Upper lobe of left lung (tissue), 6 donors: ENCODE measurements around the gene SUPT3H. TPM values are rescaled to one million over a fixed set of nuclear protein-coding genes. Genes with fewer than 3 reads are reported as not detected.

ENCODE experiments used
- ATAC-seq, 2 donors: fragments of 200-7000 bp; cut with Tn5 transposase; one replicate each; pipeline ENCODE4 v1.9.1; 2022; ENCODE audit warnings: mild to moderate bottlenecking in 2 of 2, moderate library complexity in 2 of 2; ENCODE audit not compliant: low FRiP score in 2 of 2
- DNase-seq, 2 donors: peaks; one replicate each; pipeline ENCODE4 v3.0.0-alpha.2; 2019 to 2020
- H3K27ac ChIP-seq, 4 donors: fragments of 200-600 bp; sonication (generic); one replicate each; pipeline ENCODE4 v1.5.1; 2016 to 2019
- H3K27me3 ChIP-seq, 4 donors: fragments of 200-600 bp; sonication (generic); one replicate each; pipeline ENCODE4 v1.5.1; 2017 to 2019
- H3K36me3 ChIP-seq, 4 donors: fragments of 200-600 bp; sonication (generic); one replicate each; pipeline ENCODE4 v1.5.1; 2016 to 2019
- H3K4me1 ChIP-seq, 4 donors: fragments of 200-600 bp; sonication (generic); one replicate each; pipeline ENCODE4 v1.5.1; 2018 to 2019
- H3K4me3 ChIP-seq, 4 donors: fragments of 200-600 bp; sonication (generic); one replicate each; pipeline ENCODE4 v1.5.1; 2017 to 2019; ENCODE audit warnings: mild to moderate bottlenecking in 2 of 4, moderate library complexity in 1 of 4
- H3K9me3 ChIP-seq, 4 donors: fragments of 200-600 bp; sonication (generic); one replicate each; pipeline ENCODE4 v1.5.1; 2018 to 2019
- EP300 ChIP-seq, 4 donors: sonication (generic); formaldehyde crosslinking; IDR thresholded peaks; one replicate each; pipeline ENCODE4 v1.5.1; 2017; ENCODE audit warnings: antibody characterized with exemption in 4 of 4, control low read depth in 2 of 4
- POLR2A ChIP-seq, 4 donors: fragments of 450-650 bp; IDR thresholded peaks; one replicate each; pipeline ENCODE4 v1.5.1; 2016 to 2017; ENCODE audit warnings: antibody characterized with exemption in 4 of 4, mild to moderate bottlenecking in 2 of 4
- POLR2AphosphoS5 ChIP-seq, 2 donors: sonication (generic); formaldehyde crosslinking; IDR thresholded peaks; one replicate each; pipeline ENCODE4 v1.5.1; 2017; ENCODE audit warnings: antibody characterized with exemption in 2 of 2
- WGBS, 2 donors: methylation state at CpG; one replicate each; pipeline ENCODE4 v1.1.5; 2017 to 2018; 5-methylcytosine and 5-hydroxymethylcytosine counted together
- total RNA-seq, 6 donors: library from RNA; depleted of rRNA in 4 of 6; stranded (reverse); fragments of >200 nt in 4 of 6; gene quantifications; one replicate each; pipeline versions ENCODE4 v1.1.0 to v1.2.1, GENCODE V29; 2016 to 2021
- TF ChIP-seq, protein P1 (sequence below), 6 experiments: fragments of 450-650 bp in 4 of 6; fragments of 200-600 bp in 2 of 6; sonication (generic) in 2 of 6; IDR thresholded peaks; one replicate each; pipeline ENCODE4 v1.5.1; 2016 to 2019; ENCODE audit warnings: antibody characterized with exemption in 6 of 6
- donor health status: DM: no; HTN: no; CAD: no; lungs with moderate emphysema.
- donor health status: DM: no; HTN: yes; CAD: no; lungs with severe emphysema.

Gene SUPT3H
- total RNA-seq, 6 donors from 2014 or later, result 6.4 to 45.1 (median 8.9) TPM

DNA sequence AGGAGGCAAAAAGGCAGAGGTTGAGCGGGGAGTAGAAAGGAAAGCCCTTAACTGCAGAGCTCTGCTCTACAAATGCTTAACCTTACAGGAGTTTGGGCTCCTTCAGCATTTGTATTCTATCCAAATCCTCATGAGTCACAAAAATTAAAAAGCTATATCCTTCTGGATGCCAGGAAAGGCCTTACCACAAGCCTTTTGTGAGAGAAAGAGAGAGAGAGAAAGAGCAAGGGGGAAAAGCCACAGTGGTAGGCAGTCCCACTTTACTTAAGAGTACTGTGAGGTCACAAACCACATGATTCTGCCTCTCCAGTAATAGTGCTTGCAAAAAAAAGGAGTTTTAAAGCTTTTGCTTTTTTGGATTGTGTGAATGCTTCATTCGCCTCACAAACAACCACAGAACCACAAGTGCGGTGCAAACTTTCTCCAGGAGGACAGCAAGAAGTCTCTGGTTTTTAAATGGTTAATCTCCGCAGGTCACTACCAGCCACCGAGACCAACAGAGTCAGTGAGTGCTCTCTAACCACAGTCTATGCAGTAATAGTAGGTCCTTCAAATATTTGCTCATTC, 49.7 kb downstream of the SUPT3H start, which contains the start of gene RUNX2:
Gene RUNX2 (plus strand): TSS at position 375 of the 567 bp plus-strand sequence. CDS start 397 bp downstream, outside the sequence.
- ATAC-seq (peak; percentile 70 to 84), DNase-seq (peak in 1 of 2 donors; percentile 27)
- Histone ChIP-seq H3K4me1 (peaks cover 0 to 19% (median 12%) of the 10 kb centered on the region in 4 donors), H3K27ac (peak within 1 kb of the TSS in 3 of 4 donors; percentile 8 to 64 (median 52)), H3K4me3 (peak within 1 kb of the TSS in 3 of 4 donors; percentile 25 to 37 (median 36)), H3K36me3 (no peaks in the 10 kb centered on the region), H3K27me3 (no peaks in the 10 kb centered on the region), H3K9me3 (no peaks in the 10 kb centered on the region)
- TF ChIP-seq EP300 (IDR thresholded peaks at IDR 0.05) (no peak), POLR2AphosphoS5 (IDR thresholded peaks at IDR 0.05) (no peak), POLR2A (IDR thresholded peaks at IDR 0.05) (no peak)
- TF ChIP-seq, protein P1, sequence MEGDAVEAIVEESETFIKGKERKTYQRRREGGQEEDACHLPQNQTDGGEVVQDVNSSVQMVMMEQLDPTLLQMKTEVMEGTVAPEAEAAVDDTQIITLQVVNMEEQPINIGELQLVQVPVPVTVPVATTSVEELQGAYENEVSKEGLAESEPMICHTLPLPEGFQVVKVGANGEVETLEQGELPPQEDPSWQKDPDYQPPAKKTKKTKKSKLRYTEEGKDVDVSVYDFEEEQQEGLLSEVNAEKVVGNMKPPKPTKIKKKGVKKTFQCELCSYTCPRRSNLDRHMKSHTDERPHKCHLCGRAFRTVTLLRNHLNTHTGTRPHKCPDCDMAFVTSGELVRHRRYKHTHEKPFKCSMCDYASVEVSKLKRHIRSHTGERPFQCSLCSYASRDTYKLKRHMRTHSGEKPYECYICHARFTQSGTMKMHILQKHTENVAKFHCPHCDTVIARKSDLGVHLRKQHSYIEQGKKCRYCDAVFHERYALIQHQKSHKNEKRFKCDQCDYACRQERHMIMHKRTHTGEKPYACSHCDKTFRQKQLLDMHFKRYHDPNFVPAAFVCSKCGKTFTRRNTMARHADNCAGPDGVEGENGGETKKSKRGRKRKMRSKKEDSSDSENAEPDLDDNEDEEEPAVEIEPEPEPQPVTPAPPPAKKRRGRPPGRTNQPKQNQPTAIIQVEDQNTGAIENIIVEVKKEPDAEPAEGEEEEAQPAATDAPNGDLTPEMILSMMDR (IDR thresholded peaks at IDR 0.05), result no peak
- 58 to 59% methylated on average over 5 of the region's 5 CpGs for WGBS, 2 donors

DNA sequence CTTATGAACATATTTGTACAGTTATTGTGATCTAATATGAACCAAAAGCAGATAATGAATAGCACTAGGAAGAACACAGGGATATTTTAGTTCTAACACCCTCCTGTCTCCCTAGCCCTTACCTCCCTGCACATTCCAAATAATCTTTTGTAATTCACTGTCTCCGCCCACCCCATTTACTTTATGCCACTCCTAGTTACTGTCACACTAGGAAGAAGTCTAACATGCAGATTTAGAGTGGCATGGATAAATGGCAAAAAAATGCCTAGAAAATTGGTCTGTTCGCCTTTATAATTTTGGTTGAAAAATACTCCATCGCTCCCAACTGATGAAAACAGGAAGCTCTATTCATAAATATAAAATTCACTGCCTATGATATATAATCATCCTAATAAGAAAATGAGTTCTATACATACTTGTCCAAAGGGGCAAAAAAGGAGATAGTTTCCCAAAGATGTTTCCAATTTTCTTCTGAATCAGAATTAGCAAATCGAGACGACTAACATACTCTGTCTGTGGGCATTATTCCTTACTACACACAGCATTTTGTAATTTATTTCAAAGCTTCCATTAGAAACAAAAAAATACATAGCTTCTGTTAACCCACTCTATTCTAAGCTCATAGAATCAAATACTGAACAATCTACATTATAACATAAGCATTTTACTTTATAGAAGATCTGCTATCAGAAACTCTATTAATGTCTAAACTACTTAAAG, 50.9 kb downstream of the SUPT3H start:
- no peak for DNase-seq
- TF ChIP-seq POLR2AphosphoS5 (IDR thresholded peaks at IDR 0.05), result no peak
- TF ChIP-seq, protein P1 (IDR thresholded peaks at IDR 0.05), result no peak
- TF ChIP-seq POLR2A (IDR thresholded peaks at IDR 0.05), result no peak
- no peak for TF ChIP-seq EP300 (IDR thresholded peaks at IDR 0.05)

DNA sequence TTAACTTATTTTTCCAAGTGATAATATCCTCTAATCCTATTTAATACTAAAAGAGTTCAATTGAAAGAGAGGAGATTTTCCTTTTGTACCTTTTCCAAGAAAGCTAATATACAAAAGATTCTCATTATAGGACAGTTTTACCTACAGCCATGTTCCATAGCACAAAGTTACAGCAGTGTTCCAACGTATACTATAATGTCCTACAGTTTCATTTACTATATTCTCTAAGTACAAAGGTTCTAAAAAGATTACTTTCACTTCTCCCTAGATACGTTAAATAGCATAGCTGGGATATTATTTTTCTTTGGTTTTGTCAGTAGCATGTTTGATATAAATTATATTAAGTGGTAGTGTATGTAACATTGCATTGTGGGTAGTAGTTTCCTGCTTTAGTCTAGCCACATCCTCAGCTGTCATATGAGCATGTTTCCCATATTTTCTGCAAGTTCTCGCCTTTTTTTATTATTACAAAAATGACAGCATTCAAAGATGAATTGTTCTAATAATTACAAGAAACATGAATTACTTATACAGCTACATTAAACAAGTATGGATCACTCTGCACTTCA, 54.0 kb downstream of the SUPT3H start:
- WGBS, 2 donors, result 51 to 64% methylated on average over 3 of the region's 3 CpGs
- H3K4me1 ChIP-seq, result peaks cover 0 to 19% (median 10%) of the 10 kb centered on the region in 4 donors
- H3K27me3 ChIP-seq, result no peaks in the 10 kb centered on the region
- H3K36me3 ChIP-seq, result no peaks in the 10 kb centered on the region
- TF ChIP-seq POLR2A (IDR thresholded peaks at IDR 0.05) (no peak), EP300 (IDR thresholded peaks at IDR 0.05) (no peak), POLR2AphosphoS5 (IDR thresholded peaks at IDR 0.05) (no peak)
- TF ChIP-seq, protein P1 (IDR thresholded peaks at IDR 0.05), result no peak
- ATAC-seq (no peak), DNase-seq (no peak)
- no peak overlapping the region for H3K27ac ChIP-seq
- no peaks in the 10 kb centered on the region for H3K9me3 ChIP-seq
- H3K4me3 ChIP-seq, result no peak overlapping the region

More for the DNA sequence above, 50.9 kb downstream of the SUPT3H start:
- no peaks in the 10 kb centered on the region for H3K9me3 ChIP-seq
- ATAC-seq, result no peak
- H3K27ac ChIP-seq, result no peak overlapping the region
- H3K4me1 ChIP-seq, result peaks cover 0 to 19% (median 12%) of the 10 kb centered on the region in 4 donors
- no peaks in the 10 kb centered on the region for H3K36me3 ChIP-seq
- no peaks in the 10 kb centered on the region for H3K27me3 ChIP-seq
- 71 to 85% methylated on average over 5 of the region's 5 CpGs for WGBS, 2 donors
- no peak overlapping the region for H3K4me3 ChIP-seq

DNA sequence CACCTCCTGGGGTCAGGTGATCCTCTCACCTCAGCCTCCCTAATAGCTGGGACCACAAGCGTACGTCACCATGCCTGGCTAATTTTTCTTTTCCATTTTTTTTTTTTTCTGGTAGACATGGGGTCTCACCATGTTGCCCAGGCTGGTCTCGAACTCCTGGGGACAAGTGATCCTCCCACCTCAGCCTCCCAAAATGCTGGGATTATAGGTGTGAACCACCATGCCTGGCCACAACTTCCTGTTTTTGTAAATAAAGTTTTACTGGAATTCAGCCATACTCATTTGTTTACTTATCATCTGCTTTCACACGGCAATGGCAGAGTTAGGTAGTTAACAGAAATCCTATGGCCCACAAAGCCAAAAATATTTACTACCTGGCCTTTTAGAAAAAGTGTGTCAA, 57.4 kb downstream of the SUPT3H start:
- no peak overlapping the region for H3K4me3 ChIP-seq
- no peak for TF ChIP-seq POLR2A (IDR thresholded peaks at IDR 0.05)
- TF ChIP-seq POLR2AphosphoS5 (IDR thresholded peaks at IDR 0.05), result no peak
- TF ChIP-seq, protein P1 (IDR thresholded peaks at IDR 0.05), result no peak
- TF ChIP-seq EP300 (IDR thresholded peaks at IDR 0.05), result no peak
- no peak for ATAC-seq
- no peaks in the 10 kb centered on the region for H3K9me3 ChIP-seq
- DNase-seq, result no peak
- H3K4me1 ChIP-seq, result no peaks in the 10 kb centered on the region
- H3K36me3 ChIP-seq, result no peaks in the 10 kb centered on the region
- H3K27ac ChIP-seq, result no peak overlapping the region
- H3K27me3 ChIP-seq, result no peaks in the 10 kb centered on the region
- whole genome bisulfite sequencing, 2 donors, result 89% methylated on average over 4 of the region's 4 CpGs
